Dermis microvascular lymphatic vessel endothelial cell (primary cell): Measurements from ENCODE around the gene CDH8. TPM values are rescaled to one million over a fixed set of nuclear protein-coding genes. Genes with fewer than 3 reads are reported as not detected.
"Not testable (repeated sequence)": the region's sequence is repeated elsewhere in the genome, so short reads cannot be mapped to it uniquely, and the experiment has no call there.

Experiments
- DNase-seq, 2 donors: peaks; one replicate each; pipeline versions ENCODE4 v3.0.0 to v3.0.0-alpha.2; 2010; ENCODE audit warnings: low read depth in 2 of 2
- total RNA-seq: library from RNA; depleted of rRNA; stranded (reverse); fragments of >200 nt; gene quantifications from 2 replicates; pipeline ENCODE4 v1.2.1, GENCODE V29; 2014

Gene CDH8
- total RNA-seq, 1 donor from 2014 or later: not detected

DNA sequence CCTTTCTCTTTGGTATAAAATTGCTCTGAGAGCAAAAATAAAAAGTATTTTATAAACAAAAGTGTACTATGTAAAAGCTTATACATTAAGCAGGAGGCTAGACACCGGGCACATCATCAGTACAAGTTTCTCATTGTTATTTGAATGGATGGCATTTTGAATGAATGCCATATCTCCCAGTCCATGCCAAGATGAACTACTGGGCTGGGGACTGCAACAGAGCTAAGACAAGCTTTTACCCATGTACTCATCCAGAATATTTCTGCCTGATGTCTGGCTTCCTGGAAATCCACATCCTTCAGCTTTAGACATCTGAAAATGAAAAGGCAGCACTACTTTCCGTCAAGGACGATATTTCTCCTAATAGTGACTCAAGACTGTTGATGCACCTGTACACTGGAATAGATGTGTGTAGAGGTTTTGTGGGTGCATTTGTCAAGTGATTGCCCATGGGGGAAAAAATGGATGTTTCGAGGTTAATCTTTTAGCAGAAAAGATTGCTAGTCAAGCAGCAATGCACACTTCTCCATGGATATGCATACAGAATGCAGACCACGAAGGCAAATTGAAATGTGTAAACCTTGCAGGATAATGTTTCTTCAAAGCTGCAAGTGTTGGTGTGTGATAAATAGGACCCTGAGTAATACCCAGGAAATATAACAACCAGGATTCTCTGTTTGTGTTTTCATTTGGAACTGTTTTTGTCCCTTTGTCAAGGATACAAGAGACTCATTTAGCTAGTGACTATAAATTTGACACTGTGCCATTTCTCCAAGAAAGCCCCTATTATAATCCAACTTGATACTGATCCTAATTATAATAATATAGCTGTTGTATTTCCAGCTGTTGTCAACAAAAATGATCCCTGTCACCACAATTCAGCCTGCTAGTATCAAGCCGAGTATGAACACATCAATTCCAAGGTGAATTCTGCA lies 173.8 kb downstream of the CDH8 start:
- DNase-seq: no peak

DNA sequence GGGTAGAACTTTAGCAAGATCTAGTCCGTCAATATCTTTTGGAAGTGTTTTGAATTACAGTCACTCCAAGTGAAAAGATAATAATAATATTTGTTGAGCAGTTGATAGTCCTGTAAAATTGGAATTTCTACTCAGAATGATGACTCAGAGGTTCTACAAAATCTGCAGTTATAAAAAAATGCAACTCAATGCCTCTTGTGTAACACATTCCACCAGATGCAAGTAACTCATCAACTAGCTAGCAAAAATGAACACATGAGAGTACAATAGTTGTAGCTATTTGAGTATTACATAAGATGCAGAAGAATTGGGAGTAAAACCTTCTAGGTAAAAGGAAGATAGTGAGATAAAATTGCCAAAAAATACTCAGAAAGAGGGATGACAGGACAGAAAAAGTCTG lies 177.2 kb downstream of the CDH8 start:
- DNase-seq: no peak

DNA sequence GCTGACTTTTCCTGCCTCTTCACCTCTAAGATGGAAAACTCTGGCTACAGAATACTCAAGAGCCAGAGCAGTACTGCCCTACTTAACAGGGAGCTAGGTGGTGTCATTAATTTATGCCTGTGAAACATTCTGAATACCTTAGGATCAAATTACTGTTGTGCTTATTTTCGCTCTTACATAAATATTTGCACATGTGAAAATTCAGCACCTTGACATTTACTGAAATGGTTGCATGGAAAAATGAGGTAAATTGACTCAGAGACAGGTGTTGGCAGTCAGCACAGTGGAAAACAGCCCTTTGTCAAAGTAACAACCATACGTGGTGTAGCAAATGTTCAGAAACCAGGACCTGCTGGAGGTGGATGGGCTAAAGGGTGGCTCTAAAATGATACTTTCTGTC lies 193.6 kb downstream of the CDH8 start:
- DNase-seq: no peak

DNA sequence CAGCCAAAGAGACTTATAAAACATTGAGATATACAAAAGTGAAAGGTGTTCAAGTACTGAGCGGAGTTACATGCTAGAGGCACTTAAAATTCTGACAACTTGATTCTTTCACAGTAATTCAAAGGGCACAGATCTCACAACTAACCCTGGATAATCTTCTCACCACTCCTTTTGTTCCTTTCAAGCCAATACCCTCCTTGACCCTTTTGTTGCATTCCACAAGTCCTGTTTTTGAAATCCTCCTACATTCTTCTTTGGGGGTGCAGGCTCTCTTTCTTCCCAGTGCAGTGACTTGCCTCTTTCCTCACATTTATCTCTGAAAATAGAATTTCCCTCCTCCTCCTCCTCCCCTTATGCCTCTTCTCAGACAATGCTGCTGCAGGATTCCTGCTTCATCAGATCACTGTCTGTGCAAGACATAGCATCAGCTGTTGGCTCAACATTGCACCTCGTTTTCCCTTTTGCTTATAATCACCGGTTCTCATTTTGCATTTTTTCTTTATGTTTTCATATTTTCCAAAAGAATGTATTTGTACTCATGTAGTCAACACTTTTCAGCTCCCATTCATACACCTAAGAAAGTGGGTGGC lies 199.3 kb downstream of the CDH8 start:
- DNase-seq: no peak

DNA sequence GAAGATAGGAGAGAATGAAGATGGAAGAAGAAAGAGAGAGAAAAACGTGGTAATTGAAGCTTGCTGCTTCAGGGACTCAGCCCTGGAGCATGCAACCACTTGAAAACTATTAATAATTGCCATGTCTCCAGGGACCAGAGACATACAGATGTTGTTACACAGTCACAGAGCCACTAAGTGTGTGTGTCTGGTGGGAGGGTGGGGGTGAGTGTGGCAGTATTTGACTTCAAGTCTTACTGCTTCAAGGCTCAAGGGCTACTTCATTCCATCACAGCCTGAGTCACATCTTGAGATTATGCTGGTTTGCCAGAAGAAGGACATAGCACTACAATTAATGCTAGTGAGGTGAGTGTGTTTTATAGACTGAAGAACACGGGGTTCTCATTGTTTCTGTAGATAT lies 202.2 kb downstream of the CDH8 start:
- DNase-seq: no peak

DNA sequence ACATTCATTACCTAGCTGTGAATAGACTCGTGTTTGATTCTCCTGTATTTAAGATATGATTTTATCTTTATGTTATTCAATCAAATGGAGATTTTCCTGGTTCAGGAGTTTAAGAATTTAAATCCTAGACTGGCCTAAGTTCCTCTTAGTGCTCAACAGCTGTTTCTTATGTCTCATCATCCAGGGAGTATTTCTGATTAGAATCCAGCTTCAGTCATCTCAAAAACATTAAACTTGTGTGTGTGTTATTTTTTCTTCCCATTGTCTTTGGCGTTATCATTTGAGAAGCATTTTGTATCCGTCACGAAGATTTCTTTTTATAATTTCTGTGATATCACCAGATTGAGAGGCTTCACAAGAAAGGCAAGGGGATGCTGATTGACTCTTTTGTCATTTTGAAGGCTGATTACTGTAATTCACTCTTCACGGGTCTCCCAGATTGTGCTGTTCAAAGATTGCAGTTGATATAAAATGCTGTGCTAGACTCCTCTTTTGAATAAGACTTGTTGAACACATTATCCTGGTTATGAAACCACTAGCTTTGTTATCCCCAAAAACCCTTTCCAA lies 204.8 kb downstream of the CDH8 start:
- no peak for DNase-seq

DNA sequence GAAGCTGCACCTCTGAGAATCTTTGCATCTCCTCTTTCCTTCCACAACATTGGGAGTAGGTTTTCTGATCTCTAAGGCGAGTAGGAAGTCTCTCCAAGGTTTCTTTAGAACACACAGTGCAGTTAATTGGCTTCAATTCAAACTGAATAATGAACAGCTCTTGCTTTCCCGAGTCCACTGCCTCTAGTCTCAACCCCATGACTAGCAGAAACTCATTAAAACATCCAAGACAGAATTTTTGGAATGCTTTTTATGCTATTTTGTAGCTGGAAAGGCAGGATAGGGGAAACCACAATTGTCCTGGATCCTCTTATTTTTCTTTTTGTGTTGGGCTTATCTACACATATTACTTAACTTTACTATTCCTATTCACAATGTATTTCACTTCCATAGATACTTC lies 206.6 kb downstream of the CDH8 start:
- DNase-seq: no peak

DNA sequence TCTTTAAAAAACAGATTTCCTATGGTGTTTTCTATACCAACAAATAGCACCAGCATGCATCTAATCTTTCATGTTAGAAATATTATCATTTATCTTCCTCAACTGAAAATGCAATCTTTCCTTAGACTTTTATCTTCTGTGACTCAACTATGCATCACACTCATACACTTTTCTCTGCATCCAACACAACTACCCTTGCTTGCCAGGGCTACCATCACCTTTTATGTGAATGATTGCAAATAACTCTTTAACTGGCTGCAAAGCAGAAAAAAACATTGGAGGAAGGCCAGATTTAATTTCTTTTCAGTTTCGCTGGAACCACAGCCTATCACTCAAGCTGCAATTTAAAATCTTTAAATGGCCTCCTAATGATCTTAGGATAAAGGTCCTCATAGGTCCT lies 212.9 kb downstream of the CDH8 start:
- DNase-seq: no peak

DNA sequence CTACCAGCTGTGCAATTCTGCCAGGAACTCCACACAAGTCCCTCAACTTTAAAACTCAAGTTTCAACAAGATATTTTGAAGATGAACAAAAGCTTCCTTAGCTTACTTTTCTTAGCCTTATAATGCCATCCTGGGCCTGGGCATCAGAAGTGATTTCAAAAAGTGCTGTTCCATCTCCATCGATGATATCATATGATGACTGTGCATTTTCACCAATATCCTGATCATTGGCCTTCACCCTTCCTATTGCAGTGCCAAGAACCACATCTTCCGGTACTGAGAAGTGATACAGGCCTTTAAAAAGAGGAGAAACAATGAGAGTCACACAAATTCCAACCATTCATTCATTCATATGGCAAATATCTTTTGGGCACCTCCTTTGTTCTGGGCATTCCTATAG lies 215.4 kb downstream of the CDH8 start:
- DNase-seq: no peak

DNA sequence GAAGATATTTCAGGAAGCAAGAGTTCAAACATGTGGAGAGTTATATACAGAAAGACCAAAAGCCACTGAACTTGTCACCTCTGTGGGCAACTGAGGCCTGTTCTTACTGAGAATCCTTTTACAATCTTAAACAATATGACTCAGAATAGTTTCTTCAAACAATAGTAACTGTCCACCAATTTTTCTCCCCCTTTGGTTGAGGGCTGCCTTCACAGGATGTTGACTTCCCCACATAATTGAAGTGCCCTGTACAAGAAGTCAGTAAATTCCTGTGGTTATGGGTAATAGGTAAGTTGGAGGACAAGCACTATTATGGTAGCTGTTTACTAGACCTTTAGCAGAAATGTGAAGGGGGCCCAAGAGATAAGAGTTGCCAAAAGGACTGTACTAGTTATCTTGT lies 215.8 kb downstream of the CDH8 start:
- no peak for DNase-seq

DNA sequence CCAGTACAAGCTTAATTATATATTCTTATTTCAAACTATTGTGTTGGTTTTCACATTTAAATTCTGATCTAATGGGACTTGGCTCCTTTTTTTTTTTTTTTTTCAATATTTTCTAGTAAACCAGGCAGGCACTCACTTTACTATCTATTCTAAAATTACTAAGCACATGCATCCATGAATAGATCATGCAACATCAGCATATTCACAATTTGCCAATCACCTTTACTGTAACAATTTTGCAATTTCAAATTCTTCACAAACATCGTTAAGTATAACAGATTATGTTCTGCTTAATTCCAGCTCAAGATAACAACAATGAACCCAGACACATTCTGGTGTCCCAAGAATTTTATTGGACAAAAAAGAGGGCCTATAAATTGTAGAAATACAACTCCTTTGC lies 217.4 kb downstream of the CDH8 start:
- no peak for DNase-seq

DNA sequence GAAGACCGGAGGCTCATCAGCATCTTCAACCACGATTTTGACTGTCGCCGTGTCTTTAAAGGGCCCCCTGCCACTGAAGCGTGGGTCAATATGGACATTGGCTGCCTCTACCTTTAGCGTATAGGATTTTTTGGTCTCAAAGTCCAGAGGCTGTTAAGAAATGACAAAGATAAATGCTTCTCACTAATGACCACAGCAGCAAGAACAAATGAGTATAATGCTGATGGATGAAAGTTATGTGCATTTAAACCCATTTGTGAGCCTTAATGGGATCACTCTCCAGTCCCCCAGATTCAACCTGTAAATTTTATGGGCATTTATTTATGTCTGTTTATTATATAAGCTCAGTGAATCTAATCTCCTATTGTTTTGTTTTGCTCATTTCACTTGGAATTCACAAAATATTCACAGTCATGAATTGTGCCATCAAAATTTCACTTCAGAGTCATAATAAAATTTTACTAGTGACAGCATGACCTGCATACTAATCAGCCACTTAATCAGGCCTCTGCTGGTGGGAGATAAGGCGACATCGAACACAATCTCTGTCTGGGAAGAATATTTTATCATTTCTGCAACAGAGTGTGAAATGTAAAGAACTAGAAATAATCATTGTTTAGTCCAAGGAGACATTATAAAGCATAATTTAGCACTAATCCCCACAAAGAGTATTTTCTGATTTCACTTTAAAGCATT lies 218.5 kb downstream of the CDH8 start:
- DNase-seq: no peak

DNA sequence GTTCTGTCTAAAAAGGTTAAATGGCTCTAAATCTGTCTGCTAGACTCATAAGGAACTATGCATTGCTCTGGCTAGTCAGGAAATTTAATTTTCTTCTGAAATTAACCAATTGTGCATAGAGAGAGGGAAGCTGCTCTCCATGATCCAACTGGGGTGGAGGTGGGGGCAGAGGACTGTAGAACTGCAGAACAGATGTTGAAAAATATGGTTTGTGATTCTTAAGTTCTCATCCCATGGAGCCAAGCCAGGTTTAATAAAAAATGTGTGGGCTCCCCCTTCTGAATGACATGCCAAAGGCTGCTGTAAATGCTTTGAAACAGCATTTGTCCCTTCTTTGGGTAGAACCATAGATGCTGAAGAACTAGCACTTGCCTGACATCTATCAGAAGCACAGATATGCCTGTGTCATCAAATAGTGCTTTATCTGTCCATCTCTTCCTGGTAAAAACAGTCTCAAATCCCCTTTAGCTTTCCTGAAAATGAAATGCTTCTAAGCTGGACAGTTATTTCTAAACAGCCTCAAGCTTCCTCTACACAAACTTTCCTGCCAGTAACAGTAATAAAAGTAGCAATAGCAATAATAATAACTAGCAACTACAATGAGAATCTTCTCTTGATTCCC lies 221.4 kb downstream of the CDH8 start:
- no peak for DNase-seq

DNA sequence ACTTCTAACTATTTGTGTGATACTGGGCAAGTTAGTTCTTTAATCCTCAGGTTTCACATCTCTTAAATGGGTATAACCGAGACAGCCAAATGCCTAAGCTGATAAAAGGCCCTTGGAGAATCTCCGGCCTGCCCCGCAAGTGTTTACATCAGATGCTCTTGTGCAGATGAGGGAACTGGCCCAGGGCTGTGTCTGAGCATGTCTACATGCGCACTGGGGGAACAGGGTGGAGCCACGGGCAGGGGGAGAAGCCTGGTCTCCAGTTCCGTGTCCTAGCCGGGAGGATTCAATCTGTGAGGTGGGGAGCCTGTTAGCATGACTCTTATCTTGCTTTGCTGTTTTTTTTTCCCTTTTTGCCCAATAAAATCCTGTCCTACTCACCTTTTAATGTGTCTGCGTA lies 222.9 kb downstream of the CDH8 start:
- no peak for DNase-seq

DNA sequence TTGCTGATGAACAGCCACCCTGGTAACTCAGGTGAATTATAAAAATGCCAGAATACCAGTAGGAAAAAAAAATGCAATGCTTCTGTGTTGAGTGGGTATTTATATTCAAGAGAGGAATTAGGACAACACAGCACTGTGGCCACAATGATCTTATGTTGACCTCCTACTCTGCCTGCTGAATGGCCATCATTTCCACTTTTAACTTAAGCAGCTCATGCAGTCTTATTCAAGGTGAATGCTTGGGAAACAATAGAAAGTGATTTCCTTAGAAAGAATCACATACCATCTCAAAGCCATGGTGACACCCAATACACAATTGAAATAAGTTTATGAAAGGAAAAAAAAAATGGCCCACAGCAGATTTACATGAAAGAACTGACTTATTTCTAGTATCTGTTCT lies 224.0 kb downstream of the CDH8 start:
- no peak for DNase-seq

DNA sequence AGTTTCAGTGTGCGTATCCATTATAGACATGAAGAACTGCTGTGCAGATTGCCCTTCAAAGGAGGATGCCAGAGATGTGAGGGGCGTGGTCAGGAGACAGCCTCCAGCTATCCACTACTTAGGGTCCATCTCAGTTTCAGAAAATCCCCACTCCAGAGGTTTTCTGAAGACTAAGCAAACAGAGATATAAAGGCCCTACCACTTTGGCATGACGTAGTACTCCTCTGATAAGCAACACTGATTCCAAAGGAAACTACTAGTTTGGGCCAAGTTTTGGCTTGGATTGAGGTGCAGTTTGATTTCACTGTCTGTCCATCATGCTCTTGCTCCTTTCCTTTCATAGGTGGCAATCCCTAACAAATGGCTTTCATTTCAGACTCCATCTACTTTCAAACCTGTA lies 228.7 kb downstream of the CDH8 start:
- DNase-seq: no peak

DNA sequence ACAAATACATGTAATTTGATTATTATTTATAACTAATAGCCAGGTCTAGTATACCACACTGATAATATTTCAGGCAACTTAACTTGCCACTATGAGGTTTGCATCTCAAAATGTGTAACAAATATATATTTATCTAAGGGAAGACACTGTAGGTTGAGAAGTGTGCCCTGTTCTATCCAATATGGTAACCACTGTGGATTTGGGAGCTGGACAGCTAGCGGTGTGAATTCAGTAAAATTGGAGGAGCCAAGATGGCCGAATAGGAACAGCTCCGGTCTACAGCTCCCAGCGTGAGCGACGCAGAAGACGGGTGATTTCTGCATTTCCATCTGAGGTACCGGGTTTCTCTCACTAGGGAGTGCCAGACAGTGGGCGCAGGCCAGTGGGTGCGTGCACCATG lies 235.0 kb downstream of the CDH8 start:
- DNase-seq: not testable (repeated sequence)

DNA sequence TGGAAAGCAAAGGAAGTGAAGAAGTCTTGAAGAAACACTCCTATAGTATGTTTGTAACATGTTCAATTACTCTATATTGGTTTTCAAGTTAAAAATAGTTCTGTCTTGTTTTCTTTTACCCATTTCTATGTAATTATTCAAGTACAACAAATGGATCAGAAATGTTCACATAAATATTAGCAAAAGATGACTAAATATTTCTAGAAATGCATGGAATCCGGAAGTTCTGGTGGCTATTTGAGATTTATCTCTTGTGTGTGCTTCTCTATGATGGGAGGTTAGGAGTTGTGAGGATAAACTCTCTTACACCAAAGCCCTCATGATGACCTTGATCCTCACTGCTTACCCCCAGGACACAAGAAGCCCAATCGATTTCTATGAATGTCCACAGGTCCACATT lies 237.5 kb downstream of the CDH8 start:
- no peak for DNase-seq

DNA sequence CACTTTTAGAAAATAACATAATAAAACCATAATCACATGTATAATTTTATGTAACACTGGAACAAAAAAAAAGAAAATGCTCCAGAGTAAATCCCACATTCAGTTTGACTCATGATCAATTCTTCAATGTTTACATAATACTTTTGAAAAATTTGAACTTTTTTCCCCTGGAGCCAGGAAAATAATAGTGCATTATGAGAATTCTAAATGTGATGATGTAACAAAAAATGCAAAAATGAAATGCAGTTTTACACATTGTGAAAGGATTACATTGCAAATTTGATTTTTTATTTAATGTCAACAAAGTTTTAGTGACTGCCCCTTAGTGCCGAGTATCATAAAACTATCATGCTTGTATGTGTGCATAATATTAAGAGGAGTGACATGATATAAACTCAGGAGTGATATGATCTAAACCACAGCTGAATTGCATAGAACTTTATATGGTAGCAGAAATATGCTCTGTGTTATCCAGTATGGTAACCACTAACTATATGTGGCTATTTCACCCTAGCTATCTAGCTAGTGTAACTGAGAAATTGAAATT lies 238.2 kb downstream of the CDH8 start:
- DNase-seq: no peak

DNA sequence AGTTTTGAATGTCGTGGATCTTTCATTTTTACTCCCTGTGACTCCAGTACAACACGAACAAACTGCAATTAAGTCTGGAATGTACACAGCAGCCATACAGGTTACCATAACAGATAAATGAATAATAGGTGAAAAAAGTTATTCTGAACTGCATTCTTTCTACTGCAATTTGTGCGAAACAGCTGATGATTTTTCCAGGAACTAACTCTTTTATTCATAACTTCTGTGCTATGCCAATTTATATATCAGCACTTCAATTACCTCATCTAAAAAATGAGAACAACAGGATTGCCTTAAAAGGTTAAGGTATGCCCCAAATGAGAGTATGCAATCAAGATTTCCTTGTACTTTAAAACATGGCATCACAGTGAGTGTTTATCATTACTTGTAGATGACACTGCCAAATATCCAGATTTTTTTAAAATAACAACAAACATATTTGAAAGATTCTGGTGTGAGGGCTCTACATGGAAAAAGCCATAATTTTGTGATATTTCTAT lies 238.9 kb downstream of the CDH8 start:
- no peak for DNase-seq

DNA sequence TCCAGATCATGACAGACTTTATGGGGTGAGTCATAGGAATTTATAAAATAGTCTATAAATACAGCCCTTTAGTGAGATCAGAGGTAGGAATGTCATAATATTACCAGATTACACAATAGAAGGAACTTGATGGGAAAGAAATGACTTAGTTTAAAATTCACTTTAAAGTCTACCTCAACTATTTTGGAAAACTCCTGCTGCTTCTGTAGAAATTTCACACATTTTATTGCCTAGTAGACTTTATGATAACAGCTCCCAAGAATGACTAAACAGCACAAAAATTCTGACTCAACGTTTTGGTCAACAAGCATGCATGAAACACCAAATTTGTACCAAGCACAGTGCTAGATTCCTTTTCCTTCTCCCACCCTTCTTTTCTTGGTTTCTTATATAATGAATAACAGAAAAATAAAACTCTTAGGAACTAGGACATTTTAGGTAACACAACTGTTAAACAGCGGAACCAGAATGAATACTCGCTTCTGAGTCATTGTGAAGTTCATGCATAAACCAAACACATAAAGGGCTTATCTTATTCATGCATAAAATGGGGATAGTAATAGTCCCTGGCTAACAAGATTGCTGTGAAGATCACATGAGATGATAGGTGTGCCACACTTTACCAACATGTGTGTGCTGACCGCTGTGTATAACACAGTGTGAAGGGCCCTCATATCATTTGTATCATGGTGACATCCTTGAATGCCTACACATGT lies 243.9 kb downstream of the CDH8 start:
- no peak for DNase-seq
